NCI-H774 (cell line): Measurements from ENCODE around the gene GOLGA6B.
"Not testable (repeated sequence)": the region's sequence is repeated elsewhere in the genome, so short reads cannot be mapped to it uniquely, and the experiment has no call there.

Source experiments
- DNase-seq: peaks from one replicate; lab custom pipeline; 2025; lab: John Stamatoyannopoulos, UW

The GOLGA6B gene

DNA sequence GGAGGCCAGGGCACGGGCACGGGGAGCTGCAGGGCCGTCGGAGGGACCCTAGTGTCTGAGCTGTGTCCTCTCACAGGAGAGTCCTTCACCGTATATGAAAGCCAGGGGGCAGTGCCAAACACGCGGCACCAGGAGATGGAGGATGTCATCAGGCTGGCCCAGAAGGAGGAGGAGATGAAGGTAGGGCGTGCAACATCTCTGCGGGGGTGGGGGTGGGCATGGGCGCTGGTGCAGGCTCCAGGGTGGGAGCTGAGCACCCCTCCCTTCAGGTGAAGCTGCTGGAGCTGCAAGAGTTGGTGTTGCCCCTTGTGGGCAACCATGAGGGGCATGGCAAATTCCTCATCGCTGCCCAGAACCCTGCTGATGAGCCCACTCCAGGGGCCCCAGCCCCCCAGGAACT, 11.2 kb downstream of the GOLGA6B start:
- DNase-seq: not testable (repeated sequence)

DNA sequence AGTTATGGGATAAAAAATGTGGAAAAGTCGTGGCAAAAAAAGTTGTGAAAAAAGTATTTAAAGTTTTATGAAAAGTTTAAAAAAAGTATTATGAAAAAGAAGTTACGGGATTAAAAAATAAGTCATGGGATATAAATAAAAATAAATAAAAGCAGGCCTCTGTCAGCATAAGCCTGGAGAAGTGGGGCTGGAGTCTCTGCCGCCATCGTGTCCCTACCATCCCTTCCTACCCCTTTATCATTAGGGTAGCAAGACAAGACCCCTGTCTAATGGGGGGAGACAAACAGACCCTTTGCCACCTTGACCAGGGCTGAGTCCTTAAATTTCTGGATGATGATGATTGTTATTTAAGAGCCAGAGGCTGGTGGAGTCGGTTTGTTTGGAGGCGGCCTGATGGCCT, 15.3 kb downstream of the GOLGA6B start:
- DNase-seq: not testable (repeated sequence)

DNA sequence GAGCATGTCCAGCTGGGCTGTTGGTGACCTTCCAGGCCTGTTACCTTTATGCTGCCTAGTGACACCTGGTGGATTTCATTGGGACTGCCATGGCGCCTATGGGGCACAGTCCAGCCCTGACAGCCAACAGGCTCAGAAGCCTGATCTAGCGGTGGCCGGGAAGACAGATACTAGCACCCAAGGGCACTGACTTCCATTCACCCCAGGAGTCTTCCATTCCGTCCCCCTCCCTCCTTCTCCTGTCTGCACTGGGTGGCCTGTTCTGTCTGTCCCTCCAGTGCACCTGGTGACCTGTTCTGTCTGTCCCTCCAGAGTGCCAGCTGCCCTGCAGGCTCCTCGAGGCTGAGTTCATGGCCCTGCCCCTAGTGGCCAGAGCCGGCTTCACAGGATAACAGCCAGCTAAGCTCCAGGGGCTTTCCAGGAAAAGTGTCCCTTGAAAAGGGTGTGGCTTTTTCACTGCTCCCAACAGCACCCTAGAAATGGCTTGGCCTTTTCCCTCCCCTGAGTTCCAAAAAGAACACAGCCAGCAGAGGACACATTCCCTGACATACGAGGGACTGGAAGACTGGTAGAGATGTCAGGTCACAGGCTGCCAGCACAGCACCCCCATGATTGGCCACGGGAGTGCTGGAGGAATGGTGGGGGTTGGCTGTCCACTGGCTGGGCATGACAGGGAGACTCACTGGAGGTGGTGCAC, 16.3 kb downstream of the GOLGA6B start:
- DNase-seq: not testable (repeated sequence)

DNA sequence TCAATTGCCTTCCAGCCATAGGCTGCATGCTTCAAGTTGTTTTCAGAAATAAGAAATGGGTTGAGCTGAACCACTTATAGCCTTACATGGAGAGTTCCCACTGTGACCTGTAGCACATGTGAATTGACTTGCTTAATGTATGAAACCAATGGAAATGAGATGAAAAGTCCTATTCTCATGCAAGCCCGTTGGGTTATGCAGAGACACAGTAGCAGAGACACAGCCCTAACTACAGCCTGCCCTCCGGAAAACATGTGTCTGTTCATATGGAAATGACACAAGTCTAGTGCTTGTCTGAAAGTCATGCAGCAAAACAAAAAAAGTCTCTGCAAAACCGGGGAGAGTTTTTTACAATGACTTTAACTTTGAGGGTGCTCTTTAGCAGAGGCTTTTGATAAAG, 17.0 kb downstream of the GOLGA6B start:
- no peak for DNase-seq

DNA sequence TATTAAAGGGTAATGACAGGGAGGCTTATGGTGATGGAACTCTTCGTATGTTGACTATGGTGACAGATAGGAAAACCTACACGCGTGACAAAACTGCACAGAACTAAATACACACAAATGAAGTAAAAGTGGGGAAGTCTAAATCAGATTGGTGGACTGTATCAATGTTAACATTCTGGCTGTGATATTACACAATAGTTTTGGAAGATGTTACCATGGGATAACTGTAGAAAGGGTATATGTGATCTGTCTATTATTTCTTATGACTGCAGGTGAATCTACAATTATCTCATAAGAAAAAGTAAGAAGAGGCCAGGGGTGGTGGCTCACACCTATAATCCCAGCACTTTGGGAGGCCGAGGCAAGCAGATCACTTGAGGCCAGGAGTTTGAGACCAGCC, 22.3 kb downstream of the GOLGA6B start:
- no peak for DNase-seq

DNA sequence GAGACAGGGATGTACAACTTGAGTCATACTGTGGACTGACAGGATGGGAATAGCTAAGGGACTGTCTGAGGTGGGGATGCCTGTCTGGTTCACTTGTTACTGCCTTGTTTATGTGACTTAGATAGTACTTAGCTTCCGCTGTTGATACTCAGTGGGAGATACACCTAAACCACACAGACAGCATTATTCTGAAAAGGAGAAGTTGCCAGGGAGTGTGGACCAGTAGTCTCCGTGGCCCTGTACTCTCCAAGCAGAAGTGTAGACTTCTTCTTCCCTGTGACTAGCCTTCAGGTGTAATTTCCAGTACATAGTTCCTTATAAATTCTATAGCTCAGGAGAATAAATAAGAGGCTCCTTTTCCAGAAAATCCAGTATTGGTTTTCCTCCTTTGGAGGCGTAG, 26.4 kb downstream of the GOLGA6B start:
- no peak for DNase-seq

DNA sequence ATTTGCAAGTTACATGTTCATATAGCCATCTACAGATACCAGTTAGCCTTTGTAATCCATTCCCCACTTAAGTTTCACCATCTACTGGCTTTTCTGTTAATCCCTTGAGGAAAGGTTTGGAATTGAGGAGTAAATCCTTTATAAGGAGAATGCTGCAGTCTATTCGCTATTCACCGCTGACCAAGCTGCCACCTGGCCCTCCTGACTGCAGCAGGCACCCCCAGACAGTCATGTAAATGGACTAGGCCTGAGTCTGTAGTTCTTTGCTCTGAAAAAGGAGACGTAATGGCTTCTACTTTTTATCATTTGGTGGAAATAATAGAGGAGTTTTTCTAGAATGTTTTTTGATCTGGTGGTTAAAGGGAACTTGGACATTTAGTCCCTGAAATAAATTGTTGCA, 28.3 kb downstream of the GOLGA6B start:
- no peak for DNase-seq

DNA sequence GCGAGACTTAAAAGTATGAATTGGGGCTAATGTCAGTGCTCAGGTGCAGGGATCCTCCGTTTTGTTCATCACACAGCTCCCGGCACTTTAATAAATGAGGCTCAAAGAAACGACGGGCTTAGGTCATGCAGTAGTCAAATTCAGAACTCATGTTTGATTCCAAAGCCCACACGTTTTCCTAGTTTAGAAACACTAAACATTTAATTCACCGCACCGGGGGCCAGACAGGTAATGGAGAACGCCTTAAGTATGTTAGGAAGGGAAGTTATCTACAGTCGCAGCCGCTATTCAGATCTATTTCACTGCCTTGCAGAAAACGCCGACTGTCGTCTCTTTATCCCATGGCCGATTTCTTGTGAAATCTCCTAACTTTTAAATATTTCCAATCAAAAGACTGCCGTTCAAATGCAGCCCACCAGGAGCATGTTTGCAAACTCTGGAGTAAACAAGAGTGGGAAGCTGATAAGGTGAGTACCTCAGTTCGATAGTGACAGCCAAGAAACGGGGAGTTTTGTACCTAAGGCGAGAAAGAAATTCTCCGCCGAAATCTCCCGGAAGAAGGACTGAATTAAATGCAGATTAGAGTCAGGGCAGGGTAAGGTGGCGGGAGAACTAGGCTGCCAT, 30.9 kb downstream of the GOLGA6B start:
- no peak for DNase-seq

DNA sequence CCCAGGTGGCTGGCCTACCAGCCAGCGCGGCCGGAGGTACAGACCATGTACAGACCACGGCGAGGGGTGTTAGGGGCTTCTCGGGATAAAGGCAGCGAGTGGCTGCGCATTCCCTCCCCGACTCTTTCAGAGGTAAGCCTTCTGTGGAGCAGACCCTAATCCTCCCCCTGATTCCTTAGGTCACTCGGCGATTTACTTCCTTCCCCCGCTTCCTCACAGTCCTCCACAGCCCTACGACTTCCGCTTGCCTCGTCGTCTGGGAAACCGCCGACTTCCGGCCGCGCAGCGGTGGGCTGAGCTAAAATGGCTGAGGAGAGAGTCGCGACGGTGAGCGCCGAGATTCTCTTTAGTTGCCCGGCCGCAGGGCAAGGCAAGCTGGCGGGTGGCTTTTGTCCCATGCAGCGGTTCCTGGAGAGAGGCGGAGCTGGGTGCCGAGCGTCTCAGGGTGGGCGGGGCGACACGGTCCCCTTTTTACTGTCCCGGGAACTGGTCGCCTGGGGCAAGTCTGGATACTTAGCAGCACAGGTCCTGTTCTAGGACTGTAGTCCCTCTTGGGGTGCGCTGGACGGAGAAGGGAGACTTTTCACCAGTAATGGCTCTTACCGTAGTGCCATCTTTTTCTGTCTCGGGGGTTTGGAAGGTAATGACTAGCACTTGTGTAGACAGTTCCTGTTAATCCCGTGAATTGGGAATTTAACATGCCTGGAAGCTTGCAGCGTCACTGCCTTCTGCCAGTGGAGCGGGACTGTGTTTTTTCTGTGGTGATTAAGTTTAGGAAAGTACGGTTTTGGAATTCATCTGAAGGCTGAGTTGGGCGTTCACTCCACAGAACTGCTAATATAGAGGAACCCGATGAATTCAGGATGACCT, 31.7 kb downstream of the GOLGA6B start, which contains the start of the genes BBS4 and HIGD2B:
Gene BBS4 (plus strand): TSS at position 283 of the 870 bp plus-strand sequence. CDS start 21 bp downstream, at position 304.
Gene HIGD2B (minus strand): TSS at position 258 of the 870 bp plus-strand sequence. CDS start 9,808 bp downstream, outside the sequence.
- no peak for DNase-seq

DNA sequence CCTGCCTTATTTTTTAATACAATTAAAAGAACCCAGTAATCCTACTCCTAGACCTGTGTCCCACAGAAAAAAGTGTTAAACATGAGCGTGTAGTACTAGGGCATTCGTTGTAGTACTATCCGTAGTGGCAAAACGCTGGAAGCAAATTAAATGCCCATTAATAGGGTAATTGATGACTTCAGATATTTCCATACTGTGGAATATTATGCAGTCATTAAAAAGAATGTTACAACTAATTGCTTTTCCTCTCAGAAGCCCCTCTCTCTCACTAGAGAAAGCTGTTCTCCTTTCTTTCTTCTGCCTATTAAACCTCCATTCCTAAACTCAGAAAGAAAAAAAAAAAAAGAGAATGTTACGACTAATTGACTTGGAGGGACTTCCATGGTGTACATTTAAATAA, 34.2 kb downstream of the GOLGA6B start:
- no peak for DNase-seq

DNA sequence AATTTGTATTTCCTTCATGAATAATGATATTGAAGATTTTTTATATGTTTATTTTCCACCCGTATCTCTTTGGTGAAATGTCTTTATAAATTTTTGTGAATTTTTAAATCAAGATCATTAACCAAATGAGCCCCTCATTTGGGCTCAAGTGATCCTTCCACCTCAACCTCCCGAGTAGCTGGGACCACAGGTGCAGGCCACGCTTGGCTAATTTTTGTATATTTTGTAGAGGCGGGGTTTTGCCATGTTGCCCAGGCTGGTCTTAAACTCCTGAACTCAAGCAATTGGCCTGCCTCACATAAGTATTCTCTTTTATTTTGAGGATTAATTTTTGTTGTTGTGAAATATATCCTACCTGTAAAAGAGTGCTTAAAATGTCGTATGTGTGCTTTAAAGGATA, 36.4 kb downstream of the GOLGA6B start:
- DNase-seq: no peak

DNA sequence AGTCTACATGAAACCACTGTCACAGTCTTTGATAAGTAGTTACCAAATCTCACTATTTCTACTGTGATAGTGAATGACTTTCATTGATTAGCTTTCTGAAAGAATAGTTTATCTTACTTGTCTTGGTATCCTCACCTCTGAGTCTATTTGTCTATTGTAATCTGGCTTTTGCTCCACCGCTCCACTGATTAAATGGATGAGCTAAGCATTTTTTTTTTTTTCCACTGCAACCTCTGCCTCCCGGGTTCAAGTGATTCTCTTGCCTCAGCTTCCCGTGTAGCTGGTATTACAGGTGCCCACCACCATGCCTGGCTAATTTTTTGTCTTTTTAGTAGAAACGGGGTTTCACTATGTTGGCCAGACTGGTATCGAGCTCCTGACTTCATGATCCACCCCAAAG, 44.4 kb downstream of the GOLGA6B start:
- DNase-seq: no peak

DNA sequence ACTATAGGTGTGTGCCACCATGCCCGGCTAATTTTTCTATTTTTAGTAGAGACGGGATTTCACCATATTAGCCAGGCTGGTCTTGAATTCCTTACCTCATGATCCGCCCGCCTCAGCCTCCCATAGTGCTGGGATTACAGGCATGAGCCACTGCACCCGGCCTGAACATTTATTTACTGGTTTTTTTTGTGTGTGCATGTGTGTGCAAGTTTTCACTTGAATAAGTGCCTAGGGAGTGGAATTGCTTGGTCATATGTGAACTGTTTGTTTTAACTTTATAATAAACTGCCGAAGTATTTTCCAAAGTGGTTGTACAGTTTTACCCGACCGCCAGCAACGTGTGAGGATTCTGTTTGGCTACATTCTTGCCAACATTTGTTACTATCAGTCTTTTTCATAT, 45.6 kb downstream of the GOLGA6B start:
- DNase-seq: no peak

DNA sequence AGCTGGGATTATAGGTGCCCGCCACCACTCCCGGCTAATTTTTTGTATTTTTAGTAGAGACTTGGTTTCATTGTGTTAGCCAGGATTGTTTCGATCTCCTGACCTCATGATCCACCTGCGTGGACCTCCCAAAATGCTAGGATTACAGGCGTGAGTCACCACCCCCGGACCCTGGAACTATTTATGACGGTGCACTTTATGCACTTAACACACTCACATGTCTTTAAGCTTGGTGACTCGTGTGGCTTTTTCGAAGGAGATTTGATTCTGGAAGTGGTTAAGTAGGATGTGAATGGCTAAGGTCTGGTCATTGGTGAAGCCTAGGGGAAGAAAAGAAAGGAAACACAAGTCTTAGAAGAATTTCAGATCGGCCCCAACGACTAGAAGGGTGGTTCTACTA, 51.8 kb downstream of the GOLGA6B start:
- DNase-seq: no peak

DNA sequence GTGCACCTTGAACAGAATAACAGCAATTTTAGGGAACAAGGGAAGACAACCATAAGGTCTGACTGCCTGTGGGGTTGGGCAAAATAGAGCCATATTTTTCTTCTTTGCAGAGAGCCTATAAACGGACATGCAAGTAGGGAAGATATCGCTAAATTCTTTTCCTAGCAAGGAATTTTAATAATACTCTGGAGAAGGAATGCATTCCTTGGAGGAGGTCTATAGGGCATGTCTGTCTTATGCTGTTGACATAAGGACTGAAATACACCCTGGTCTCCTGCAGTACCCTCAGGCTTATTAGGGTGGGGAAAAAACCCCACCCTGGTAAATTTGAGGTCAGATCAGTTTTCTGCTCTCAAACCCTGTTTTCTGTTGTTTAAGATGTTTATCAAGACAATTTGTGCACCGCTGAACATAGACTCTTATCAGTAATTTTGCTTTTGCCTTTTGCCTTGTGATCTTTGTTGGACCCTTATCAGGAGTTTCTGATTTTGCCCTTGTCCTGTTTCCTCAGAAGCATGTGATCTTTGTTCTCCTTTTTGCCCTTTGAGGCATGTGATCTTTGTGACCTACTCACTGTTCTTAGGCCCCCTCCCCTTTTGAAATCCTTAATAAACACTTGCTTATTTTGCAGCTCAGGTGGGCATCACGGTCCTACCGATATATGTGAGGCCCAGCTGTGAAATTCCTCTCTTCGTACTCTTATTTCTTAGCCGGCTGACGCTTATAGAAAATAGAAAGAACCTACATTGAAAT, 54.2 kb downstream of the GOLGA6B start:
- not testable (repeated sequence) for DNase-seq
